ENCODE data around the gene XRCC4.

DNA sequence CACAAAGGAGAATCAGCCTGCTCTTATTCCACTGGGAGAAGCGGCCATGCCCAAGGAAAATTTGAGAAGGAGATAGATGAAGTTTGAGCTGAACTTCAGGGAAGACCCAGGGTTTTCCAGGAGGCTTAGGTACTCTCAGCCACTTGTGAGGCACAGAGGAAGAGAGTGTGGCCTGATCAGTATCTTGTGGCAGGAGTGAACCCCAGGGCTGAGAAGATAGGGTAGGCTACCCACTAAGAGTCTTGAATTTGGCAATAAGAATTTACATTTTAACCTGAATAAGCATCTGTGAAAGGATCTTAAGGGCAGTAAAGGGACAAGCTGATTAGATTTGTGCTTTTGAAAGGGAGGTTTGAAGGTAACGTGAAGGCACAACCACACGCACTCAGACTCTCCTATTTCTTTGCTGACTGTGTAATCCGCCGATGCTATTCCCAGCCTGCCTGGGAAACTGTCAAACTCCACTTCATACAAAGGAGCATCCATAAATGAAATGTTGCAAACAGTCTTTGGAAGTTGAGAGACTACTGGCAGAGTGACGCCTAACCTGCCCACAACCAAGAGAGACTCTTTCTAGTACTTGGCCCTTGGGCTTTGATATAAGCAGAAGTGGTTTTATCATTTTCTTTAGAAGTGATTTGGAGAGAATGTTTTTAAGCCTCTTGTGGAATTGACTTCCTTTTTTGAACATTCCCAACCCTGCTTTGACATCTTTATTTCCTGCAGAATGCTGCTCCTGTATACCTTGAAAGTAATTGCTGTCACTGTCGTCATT lies 286.0 kb downstream of the XRCC4 start:
- TF ChIP-seq, protein P1, sequence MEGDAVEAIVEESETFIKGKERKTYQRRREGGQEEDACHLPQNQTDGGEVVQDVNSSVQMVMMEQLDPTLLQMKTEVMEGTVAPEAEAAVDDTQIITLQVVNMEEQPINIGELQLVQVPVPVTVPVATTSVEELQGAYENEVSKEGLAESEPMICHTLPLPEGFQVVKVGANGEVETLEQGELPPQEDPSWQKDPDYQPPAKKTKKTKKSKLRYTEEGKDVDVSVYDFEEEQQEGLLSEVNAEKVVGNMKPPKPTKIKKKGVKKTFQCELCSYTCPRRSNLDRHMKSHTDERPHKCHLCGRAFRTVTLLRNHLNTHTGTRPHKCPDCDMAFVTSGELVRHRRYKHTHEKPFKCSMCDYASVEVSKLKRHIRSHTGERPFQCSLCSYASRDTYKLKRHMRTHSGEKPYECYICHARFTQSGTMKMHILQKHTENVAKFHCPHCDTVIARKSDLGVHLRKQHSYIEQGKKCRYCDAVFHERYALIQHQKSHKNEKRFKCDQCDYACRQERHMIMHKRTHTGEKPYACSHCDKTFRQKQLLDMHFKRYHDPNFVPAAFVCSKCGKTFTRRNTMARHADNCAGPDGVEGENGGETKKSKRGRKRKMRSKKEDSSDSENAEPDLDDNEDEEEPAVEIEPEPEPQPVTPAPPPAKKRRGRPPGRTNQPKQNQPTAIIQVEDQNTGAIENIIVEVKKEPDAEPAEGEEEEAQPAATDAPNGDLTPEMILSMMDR (IDR thresholded peaks at IDR 0.05): no peak
- no peak for TF ChIP-seq POLR2A (IDR thresholded peaks at IDR 0.05)

Data from adrenal gland (tissue), 5 donors.